Lower leg skin (tissue), 4 donors: ENCODE results near the gene ATP2B2. TPM values are rescaled to one million over a fixed set of nuclear protein-coding genes. Genes with fewer than 3 reads are reported as not detected.

ENCODE experiments used
- DNase-seq, 2 donors: peaks; one replicate each; pipeline ENCODE4 v3.0.0-alpha.2; 2019; ENCODE audit warnings: low spot score in 2 of 2
- H3K4me3 ChIP-seq: fragments of 200-600 bp; sonication (generic); 2 replicates; pipeline ENCODE4 v1.5.1; 2017; ENCODE audit warnings: mild to moderate bottlenecking, low read depth; ENCODE audit not compliant: poor library complexity, severe bottlenecking
- POLR2A ChIP-seq, 2 donors: fragments of 450-650 bp; IDR thresholded peaks; one replicate each; pipeline ENCODE4 v1.6.1; 2016 to 2017; ENCODE audit warnings: antibody characterized with exemption in 2 of 2, mild to moderate bottlenecking in 1 of 2, moderate library complexity in 1 of 2
- WGBS, 2 donors: methylation state at CpG; one replicate each; pipeline ENCODE4 v1.1.5; 2018; 5-methylcytosine and 5-hydroxymethylcytosine counted together
- intact Hi-C: fragments of 100-400 bp; cut with DNase I; formaldehyde crosslinking; loops from one replicate; pipeline ENCODE4 v1.15.0; 2023; ENCODE audit warnings: low total_unique reads
- total RNA-seq, 4 donors: library from RNA; depleted of rRNA; stranded (reverse); fragments of >200 nt; gene quantifications; one replicate each; pipeline ENCODE4 v1.1.0, GENCODE V29; 2016
- TF ChIP-seq, protein P1 (sequence below), 3 donors: fragments of 450-650 bp; IDR thresholded peaks; one replicate each; pipeline ENCODE4 v1.5.1; 2016; ENCODE audit warnings: antibody characterized with exemption in 3 of 3, mild to moderate bottlenecking in 3 of 3, moderate library complexity in 2 of 3

The ATP2B2 gene
- total RNA-seq, 4 donors from 2014 or later: 0.12 to 0.45 (median 0.19) TPM; not detected in 1

GRCh38 chr3:10421996-10422395 lies 83.4 kb downstream of the ATP2B2 start:
- intact Hi-C loops: no loop called here
- TF ChIP-seq POLR2A (IDR thresholded peaks at IDR 0.05): no peak
- TF ChIP-seq, protein P1, sequence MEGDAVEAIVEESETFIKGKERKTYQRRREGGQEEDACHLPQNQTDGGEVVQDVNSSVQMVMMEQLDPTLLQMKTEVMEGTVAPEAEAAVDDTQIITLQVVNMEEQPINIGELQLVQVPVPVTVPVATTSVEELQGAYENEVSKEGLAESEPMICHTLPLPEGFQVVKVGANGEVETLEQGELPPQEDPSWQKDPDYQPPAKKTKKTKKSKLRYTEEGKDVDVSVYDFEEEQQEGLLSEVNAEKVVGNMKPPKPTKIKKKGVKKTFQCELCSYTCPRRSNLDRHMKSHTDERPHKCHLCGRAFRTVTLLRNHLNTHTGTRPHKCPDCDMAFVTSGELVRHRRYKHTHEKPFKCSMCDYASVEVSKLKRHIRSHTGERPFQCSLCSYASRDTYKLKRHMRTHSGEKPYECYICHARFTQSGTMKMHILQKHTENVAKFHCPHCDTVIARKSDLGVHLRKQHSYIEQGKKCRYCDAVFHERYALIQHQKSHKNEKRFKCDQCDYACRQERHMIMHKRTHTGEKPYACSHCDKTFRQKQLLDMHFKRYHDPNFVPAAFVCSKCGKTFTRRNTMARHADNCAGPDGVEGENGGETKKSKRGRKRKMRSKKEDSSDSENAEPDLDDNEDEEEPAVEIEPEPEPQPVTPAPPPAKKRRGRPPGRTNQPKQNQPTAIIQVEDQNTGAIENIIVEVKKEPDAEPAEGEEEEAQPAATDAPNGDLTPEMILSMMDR (IDR thresholded peaks at IDR 0.05): no peak
- H3K4me3 ChIP-seq: no peak overlapping the region
- no peak for DNase-seq
- 77 to 86% methylated on average over 4 to 5 of the region's 5 CpGs for WGBS, 2 donors

- intact Hi-C loops: no loop called here
- WGBS, 2 donors: 72 to 78% methylated on average over 6 of the region's 6 CpGs
- H3K4me3 ChIP-seq: no peak overlapping the region
- TF ChIP-seq, protein P1 (IDR thresholded peaks at IDR 0.05): no peak
- DNase-seq: no peak
Observed at GRCh38 chr3:10420745-10421475, 84.5 kb downstream of the ATP2B2 start.

GRCh38 chr3:10419637-10420232 lies 85.7 kb downstream of the ATP2B2 start:
- WGBS, 2 donors: 76 to 79% methylated on average over 11 of the region's 11 CpGs
- TF ChIP-seq POLR2A (IDR thresholded peaks at IDR 0.05): no peak
- TF ChIP-seq, protein P1 (IDR thresholded peaks at IDR 0.05): no peak
- H3K4me3 ChIP-seq: no peak overlapping the region
- intact Hi-C loops: no loop called here
- DNase-seq: no peak

DNA sequence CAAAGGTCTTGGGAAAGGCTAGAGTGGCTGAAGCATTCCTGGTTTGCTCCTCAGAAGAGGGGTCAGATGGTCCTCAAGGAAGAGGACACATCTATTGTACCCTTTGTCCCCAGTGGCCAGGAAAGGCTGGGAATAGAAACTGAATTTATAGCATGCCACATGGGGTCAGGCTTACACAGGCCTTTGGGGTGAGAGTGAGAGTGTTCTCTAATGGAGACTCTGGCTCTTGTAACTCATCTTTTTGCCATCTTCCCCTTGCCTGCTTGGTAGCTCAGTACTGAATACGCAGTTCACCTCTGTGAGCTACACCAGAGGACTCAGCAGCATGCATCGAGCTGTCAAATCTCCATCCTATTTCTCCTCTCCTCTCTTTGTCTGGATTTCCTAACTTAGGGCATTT lies 87.5 kb downstream of the ATP2B2 start:
- DNase-seq: no peak
- TF ChIP-seq, protein P1 (IDR thresholded peaks at IDR 0.05): no peak
- no peak for TF ChIP-seq POLR2A (IDR thresholded peaks at IDR 0.05)
- intact Hi-C loops: no loop called here
- 87 to 88% methylated on average over 2 of the region's 2 CpGs for WGBS, 2 donors
- no peak overlapping the region for H3K4me3 ChIP-seq

- intact Hi-C loops: no loop called here
- DNase-seq: no peak
- TF ChIP-seq POLR2A (IDR thresholded peaks at IDR 0.05): no peak
- TF ChIP-seq, protein P1 (IDR thresholded peaks at IDR 0.05): no peak
- H3K4me3 ChIP-seq: no peak overlapping the region
- 68 to 72% methylated on average over 15 to 18 of the region's 19 CpGs for WGBS, 2 donors
Observed at GRCh38 chr3:10416730-10417300, 88.6 kb downstream of the ATP2B2 start.
